GM12891 (cell line): ENCODE results near the gene TBC1D20.
"Not testable (repeated sequence)": the region's sequence is repeated elsewhere in the genome, so short reads cannot be mapped to it uniquely, and the experiment has no call there.

ENCODE experiments used
- DNase-seq: peaks from one replicate; pipeline ENCODE4 v3.0.0; 2011; ENCODE audit warnings: low spot score; ENCODE audit not compliant: insufficient read length
- FAIRE-seq: peaks from 2 replicates; lab custom pipeline; 2011; peaks lifted over from hg19 to GRCh38; lab: Jason Lieb, UNC
- PAX5 ChIP-seq: IDR thresholded peaks from 2 replicates; pipeline ENCODE4 v1.6.1; 2011; ENCODE audit warnings: low read length, moderate library complexity, mild to moderate bottlenecking; ENCODE audit not compliant: insufficient read depth, severe bottlenecking
- POLR2A ChIP-seq: IDR thresholded peaks from 2 replicates; pipeline ENCODE4 v1.6.1; 2011; ENCODE audit warnings: low read depth, low read length, control low read depth
- POLR2AphosphoS5 ChIP-seq: IDR thresholded peaks from 2 replicates; pipeline ENCODE4 v1.6.1; 2011; ENCODE audit warnings: low read depth, low read length, control low read depth
- POU2F2 ChIP-seq: IDR thresholded peaks from 2 replicates; pipeline ENCODE4 v1.6.1; 2011; ENCODE audit warnings: low read depth, mild to moderate bottlenecking, control low read depth, low read length, moderate library complexity
- SPI1 ChIP-seq: IDR thresholded peaks from 2 replicates; pipeline ENCODE4 v1.6.1; 2011; ENCODE audit warnings: low read depth, low read length, control low read depth
- TAF1 ChIP-seq: IDR thresholded peaks from 2 replicates; pipeline ENCODE4 v1.6.1; 2011; ENCODE audit warnings: low read depth, low read length, control low read depth

TBC1D20 gene

DNA sequence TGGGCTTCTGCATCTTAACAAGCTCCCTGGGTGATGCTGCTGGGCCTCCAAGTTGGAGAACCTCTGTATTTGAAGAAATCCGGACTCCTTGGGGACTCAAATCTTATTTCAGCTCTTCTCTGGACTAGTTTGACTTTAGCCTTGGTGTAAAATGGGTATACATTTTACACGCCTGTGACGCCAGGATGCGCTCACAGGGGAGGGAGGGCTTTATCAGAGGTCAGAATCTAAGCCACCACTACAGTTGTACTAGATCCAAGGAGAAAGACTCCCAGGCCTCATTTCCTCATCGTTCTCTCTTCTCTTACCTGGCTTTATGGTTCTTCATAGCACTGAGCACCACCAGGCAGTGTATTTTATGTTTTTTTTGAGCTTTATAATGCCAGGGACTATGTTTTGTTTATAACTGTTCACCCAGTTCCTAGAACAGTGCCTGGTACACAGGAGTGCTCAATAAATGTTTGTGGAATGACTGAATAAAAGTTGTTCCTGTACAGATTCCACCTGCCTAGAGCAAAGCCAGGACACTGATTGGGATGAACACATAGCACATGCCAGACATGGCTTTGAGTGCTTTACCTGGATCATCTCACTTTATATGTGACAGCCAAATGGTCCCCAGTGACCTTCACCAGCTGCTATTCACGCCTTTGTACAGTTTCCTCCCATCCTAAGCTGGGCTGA is 59.3 kb downstream of the TBC1D20 start:
- no peak for FAIRE-seq
- TF ChIP-seq POLR2A: no peak

GRCh38 chr20:402496-402885 is 59.8 kb downstream of the TBC1D20 start:
- FAIRE-seq: no peak
- TF ChIP-seq POLR2AphosphoS5 (no peak), PAX5 (no peak), SPI1 (no peak), TAF1 (no peak), POU2F2 (no peak), POLR2A (no peak)

More for the DNA sequence above, 59.3 kb downstream of the TBC1D20 start:
- no peak for DNase-seq

DNA sequence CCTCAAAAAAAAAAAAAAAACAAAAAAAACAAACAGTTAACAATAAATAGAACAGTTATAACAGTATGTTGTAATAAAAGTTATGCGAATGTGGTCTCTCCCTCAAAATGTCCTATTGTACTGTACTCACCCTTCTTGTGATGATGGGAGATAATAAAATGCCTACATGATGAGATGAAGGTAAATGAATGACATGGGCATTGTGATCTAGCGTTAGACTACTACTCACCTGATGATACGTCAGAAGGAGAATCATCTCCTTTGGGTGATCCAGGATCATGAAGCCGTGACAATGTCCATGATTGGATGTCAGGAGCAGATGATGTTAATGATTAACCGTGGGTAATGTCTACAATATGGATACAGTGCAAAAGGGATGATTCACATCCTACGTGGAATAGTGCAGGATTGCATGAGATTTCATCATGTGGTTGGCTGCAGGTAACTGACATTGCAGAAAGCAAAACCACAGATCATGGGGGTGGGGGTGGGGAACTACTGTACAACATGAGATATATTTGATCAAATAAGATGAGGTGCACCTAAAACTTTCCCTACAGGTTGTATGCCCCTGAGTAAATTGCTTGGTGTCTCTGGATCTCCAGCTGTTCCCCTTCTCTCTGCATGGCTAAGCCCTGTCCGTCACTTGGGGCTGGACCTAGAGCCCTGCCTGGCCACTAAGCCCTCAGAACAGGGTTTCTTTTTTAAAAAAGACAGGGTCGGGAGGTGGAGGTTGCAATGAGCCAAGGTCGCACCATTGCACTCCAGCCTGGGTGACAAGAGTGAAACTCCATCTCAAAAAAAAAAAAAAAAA is 60.4 kb downstream of the TBC1D20 start:
- FAIRE-seq (peak; percentile 9), DNase-seq (no peak)
- TF ChIP-seq POLR2A: no peak

More at GRCh38 chr20:402496-402885, 59.8 kb downstream of the TBC1D20 start:
- no peak for DNase-seq

DNA sequence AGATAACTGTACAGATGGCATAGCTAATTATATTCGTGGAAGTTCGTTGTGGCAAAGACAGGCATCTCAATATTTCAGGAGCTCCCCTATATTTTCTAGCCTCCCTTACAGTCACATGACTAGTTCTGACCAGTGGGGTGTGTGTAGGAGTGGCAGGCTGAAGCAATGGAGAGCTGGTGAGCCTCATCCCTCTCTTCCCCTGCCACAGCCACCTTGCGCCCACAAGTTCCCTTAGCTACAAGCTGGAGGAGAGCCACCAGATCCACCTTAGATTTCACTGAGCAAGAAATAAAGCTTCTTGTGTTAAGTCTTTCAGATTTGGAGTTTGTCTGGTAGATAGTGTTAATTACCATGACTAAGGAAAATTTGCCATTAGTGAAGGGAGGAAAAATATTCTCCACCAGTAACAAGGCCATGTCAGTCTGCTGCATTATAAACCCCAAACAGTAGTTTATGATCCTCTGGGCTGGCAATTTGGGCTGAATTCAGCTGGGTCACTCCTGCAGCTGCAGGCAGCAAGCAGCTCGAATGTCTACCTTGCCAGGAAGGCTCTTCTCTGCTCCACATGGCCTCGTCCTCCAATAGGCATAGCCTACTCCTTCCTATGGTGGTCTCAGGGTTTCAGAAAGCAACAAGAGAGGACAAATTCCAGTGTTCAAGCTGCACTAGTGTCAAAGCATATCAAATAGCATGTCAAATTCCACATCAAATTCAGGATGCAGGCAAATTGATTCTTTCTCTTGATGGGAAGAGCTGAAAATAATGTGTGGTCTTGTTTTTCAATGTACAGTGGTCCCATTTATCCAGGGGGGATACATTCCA is 61.7 kb downstream of the TBC1D20 start:
- DNase-seq (no peak), FAIRE-seq (no peak)
- TF ChIP-seq POLR2AphosphoS5 (no peak), PAX5 (no peak), SPI1 (no peak), POU2F2 (no peak), TAF1 (no peak), POLR2A (no peak)

DNA sequence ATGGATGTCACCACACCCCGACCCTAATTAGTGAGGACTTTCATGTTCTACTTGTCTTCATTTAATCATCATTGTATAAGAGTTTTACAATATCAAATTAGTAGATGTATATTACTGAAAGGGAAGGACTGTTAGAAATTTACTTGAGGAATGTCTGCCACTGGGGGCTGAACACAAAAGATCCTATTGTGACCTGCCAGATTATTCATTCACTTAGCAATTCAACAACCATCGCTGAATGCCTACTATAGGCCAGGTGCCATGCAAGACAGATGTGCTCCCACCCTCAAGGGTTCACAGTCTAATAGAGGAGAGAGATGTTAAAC is 62.2 kb downstream of the TBC1D20 start:
- TF ChIP-seq POLR2AphosphoS5: no peak
- TF ChIP-seq TAF1: no peak
- no peak for TF ChIP-seq POLR2A
- no peak for TF ChIP-seq SPI1
- no peak for TF ChIP-seq POU2F2
- TF ChIP-seq PAX5: no peak
- DNase-seq: no peak
- FAIRE-seq: no peak

DNA sequence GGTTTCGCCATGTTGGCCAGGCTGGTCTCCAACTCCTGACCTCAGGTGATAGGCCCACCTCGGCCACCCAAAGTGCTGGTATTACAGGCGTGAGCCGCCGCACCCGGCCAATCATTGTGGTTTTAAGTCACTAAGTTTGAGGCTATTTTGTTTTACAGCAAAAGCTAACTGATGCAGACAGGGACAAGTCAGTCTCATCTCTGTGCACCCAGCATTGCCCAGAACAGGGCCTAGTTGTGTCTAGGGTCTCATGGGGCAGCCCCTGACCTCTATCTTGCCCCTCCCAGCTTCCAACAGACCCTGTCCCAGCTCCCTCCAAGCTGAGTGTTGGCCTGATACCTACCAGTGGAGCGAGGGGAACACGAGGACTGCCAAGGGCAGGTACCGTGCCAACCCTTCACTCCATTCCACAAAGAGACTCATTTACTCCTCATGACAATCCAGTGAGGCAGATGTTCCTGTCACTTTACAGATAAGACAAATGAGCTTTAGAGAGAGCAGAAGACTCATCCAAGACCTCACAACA is 63.1 kb downstream of the TBC1D20 start:
- FAIRE-seq (no peak), DNase-seq (no peak)
- no peak for TF ChIP-seq POLR2AphosphoS5
- TF ChIP-seq SPI1: no peak
- TF ChIP-seq PAX5: no peak
- TF ChIP-seq TAF1: no peak
- TF ChIP-seq POU2F2: no peak
- no peak for TF ChIP-seq POLR2A

DNA sequence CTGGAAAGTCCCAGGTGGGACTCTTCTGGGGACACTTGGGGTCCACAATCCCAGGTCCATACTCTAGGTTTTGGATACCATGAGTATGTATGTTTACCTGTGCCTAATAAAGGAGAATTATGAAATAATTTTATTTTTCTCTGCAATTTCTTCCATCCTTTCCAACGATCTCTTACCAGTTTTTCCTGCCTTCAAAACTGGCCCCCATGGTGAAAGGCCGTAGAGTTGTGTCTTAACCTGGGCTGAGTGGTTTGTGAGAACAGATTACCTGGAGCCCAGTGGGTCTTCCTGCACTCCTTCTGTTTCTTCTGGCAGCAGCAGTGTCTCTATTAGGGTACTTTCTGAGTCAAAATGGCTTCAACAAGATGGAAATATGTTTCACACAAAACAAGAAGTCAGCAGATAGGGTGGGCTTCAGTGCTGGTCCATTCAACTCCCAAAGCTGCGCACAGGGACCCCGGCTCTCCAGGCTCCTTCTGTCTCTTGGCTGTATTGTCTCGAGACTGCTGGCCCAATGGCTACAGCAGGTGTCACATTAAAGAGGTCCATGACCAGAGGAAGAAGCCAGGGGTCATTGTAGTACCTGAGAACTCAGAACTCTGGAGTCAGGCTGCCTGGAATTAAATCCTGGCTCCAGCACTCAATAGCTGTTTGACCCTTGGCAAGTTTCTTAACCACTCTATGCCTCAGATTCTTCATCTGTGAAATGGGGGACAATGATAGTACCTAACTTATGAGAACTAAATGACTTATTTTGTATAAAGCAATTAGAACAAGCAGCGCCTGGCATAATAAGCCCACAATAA is 64.7 kb downstream of the TBC1D20 start:
- FAIRE-seq: no peak
- DNase-seq: no peak
- no peak for TF ChIP-seq POLR2A
- no peak for TF ChIP-seq POLR2AphosphoS5
- TF ChIP-seq PAX5: no peak
- TF ChIP-seq POU2F2: no peak
- TF ChIP-seq TAF1: no peak
- TF ChIP-seq SPI1: no peak

DNA sequence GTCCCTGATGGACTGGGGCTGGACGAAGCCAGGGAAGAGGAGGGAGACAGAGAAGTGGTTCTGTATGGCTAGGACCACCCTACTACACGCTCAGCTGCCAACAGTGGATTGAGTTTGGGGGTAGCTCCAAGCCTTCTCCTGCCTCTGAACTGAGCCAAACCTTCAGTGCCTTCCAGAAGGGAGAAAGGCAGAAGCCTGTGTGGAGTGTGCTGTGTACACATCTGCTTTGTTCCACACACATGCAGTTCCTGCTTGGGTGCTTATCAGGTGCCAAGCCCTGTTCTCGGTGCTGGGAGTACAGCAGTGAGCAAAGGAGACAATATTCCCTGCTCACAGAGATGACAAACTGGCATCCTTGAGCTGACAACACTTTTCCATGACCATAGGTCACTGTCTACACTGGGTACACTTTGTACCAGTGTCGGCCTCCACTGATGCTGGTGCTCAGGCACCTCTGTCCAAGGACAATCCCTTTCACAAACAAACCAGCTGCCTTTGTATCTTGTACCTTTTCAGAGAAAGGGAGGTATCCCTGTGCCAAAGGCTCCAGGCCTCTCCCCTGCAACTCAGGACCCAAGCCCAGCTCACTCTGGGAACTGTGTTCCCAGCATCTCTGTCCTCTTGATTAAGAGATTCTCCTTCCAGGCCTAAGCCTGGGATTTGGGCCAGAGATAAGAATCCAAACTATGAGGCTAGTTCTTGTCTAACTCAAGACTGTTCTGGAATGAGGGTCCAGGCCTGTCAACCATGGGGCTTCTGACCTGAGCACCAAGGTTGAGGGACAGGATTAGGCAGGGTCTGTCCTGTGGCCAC is 65.5 kb downstream of the TBC1D20 start:
- no peak for TF ChIP-seq PAX5
- no peak for TF ChIP-seq POU2F2
- TF ChIP-seq POLR2A: no peak
- no peak for TF ChIP-seq TAF1
- TF ChIP-seq POLR2AphosphoS5: no peak
- TF ChIP-seq SPI1: no peak
- FAIRE-seq (no peak), DNase-seq (no peak)

DNA sequence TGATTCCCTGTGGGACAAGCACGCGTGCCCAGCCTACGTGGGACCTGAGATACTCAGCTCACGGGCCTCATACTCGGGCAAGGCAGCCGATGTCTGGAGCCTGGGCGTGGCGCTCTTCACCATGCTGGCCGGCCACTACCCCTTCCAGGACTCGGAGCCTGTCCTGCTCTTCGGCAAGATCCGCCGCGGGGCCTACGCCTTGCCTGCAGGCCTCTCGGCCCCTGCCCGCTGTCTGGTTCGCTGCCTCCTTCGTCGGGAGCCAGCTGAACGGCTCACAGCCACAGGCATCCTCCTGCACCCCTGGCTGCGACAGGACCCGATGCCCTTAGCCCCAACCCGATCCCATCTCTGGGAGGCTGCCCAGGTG is 66.1 kb downstream of the TBC1D20 start:
- DNase-seq (no peak), FAIRE-seq (no peak)
- TF ChIP-seq SPI1 (no peak), POU2F2 (no peak), TAF1 (no peak)

DNA sequence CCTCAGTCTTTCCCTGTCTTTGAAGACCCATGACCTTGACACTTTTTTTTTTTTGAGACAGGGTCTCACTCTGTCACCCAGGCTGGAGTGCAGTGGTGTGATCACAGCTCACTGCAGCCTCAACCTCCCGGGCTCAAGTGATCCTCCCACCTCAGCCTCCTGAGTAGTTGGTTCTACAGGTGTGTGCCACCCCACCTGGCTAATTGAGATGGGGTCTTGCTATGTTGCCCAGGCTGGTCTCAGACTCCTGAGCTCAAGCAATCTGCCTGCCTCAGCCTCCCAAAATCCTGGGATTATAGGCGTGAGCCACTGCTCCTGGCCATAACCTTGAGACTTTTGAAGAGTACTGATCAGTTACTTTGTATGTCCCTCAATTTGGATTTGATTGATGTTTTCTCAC is 69.0 kb downstream of the TBC1D20 start:
- FAIRE-seq: not testable (repeated sequence)

More for the DNA sequence above, 69.0 kb downstream of the TBC1D20 start:
- not testable (repeated sequence) for DNase-seq
